ENCODE measurements around the gene CNOT2.

CNOT2 gene, protein sequence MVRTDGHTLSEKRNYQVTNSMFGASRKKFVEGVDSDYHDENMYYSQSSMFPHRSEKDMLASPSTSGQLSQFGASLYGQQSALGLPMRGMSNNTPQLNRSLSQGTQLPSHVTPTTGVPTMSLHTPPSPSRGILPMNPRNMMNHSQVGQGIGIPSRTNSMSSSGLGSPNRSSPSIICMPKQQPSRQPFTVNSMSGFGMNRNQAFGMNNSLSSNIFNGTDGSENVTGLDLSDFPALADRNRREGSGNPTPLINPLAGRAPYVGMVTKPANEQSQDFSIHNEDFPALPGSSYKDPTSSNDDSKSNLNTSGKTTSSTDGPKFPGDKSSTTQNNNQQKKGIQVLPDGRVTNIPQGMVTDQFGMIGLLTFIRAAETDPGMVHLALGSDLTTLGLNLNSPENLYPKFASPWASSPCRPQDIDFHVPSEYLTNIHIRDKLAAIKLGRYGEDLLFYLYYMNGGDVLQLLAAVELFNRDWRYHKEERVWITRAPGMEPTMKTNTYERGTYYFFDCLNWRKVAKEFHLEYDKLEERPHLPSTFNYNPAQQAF

GRCh38 chr12:70242695-70243509 lies at the start of gene CNOT2:
Gene CNOT2 (plus strand): TSS chr12:70243433. CDS start chr12:70278227, 34,794 bp downstream.
- peak; percentile 87 to 89 for DNase-seq

GRCh38 chr12:70194076-70194475 lies 49.2 kb upstream of the CNOT2 start:
- DNase-seq: no peak

GRCh38 chr12:70196811-70197281 lies 46.4 kb upstream of the CNOT2 start:
- no peak for DNase-seq

DNA sequence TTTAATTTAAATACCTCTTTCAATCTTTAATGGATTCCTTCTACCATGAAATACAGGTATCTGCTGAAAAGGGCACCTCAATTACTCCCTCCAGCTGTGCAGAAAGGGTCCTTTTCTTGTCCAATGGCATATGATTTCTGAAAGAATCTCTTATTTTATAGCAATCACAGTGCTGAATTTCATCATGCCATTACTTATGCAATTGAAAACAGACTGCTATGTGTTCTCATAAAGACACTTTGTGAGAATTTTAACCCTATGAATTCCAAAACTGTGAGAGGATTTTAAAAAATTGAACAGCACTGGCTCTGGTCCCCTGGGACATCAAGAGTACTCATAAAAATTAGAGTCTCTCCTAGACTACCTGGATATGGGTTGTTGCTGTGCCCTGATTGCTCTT lies 45.9 kb upstream of the CNOT2 start:
- no peak for DNase-seq

- DNase-seq: no peak
Measured at GRCh38 chr12:70213707-70214106, 29.5 kb upstream of the CNOT2 start.

- no peak for DNase-seq
Measured at GRCh38 chr12:70214972-70215617, 28.1 kb upstream of the CNOT2 start.

- DNase-seq: no peak
Measured at GRCh38 chr12:70217416-70217815, 25.8 kb upstream of the CNOT2 start.

DNA sequence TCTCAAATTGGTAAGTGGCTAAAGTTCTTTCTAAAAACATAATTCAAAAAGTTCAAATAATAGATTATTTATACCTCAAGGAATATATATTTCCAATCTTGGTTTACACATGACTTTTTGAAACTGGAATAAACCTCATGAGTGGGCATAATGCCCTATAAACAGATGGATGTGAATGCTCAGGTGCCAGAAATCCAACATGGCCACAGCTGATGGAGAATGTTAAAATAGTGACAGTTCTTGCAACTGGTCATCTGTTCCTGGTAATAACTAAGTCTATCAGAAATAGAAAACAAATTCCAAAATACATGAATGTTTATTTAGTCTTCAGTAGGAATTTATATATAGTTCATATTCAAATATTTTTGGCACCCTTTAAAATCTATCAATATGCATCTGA lies 21.6 kb upstream of the CNOT2 start:
- no peak for DNase-seq

- DNase-seq: no peak
Measured at GRCh38 chr12:70227911-70228310, 15.3 kb upstream of the CNOT2 start.

DNA sequence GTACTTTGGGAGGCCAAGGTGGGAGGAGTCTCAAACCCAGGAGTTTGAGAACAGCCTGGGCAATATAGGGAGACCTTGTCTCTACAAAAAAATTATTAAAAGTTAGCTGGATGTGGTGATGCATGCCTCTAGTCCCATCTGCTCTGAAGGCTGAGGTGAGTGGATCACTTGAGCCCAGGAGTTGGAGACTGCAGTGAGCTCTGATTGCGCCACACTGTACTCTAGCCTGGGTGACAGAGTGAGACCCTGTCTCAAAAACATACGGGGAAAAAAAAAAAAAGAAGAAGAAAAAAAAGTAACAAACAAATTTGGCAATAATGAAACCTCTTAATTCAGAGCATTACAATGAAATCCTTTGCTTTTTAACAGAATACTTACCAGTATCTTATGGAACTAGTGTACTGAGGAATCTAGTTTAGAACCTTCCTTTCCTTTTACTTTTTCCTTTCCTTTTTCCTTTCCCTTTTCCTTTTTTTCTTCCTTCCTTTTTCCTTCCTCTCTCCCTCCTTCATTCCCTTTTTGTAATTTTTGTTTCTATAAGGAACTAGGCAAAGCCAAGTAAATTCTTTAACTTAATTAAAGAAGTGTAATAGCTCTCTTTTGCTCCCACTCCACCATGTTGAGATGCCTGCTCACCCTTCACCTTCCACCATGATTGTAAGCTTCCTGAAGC lies 12.2 kb upstream of the CNOT2 start:
- no peak for DNase-seq

- no peak for DNase-seq
Measured at GRCh38 chr12:70236990-70237389, 6.2 kb upstream of the CNOT2 start.

DNA sequence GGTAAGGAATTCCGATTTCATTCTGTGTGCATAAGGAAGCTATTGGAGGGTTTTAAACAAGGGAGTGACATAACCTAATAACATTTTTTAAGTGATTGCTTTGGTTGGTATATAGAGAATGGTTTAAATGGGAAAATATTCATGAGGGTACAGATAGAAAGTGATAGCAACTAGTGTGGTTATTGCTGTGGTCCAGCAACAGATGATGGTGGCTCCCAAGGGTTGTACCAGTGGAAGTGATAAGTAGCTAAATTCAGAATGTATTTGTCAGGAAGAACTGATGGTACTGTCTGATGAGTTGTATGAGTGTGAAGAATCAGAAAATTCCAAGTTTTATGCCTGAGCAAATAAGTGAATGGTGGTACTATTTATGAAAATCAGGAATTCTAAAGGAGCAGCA lies 2.6 kb upstream of the CNOT2 start:
- no peak for DNase-seq

GRCh38 chr12:70241845-70242244 lies 1.4 kb upstream of the CNOT2 start:
- no peak for DNase-seq

DNA sequence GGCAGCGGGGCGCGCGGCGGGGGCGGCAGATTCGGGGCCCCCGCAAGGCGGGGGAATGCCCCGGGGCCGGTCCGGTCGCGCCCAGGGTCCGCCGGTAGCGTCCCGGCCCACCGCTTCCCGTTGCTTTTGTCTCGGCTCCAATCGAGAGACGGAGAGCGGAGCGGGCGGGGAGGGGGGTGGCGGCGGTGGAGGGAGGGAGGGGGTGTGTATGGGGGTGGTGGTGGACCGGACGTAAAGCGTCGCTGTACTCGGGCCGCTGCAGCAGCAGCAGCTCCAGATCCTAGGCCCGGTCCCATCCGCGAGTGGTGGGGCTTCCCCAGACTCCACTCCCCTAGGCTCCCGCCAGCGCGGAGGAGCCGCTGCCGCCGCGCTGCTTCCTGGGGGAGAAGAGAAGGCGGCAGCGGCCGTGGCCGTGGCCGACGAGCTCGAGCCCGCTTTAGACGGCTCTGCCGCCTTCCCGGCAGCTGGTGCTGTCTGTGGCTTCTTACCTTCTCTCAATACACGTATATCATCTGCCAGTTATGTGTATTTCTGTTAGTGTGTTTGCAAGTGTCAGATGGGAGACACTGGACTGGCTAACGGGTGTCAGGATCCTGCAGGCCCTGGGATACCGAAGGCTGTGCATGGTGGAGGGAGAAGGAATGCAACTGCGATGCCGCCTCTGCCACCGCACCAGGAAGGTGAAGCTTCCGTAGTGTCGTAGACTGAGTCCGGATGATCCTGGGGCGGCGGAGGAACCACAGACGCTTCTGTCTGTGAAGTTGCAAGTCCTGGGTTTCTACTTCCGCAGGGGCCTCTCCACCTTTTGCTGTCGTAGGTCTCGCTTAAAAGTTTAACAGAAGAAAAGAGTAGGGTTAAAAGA lies 508 bp downstream of the CNOT2 start:
- peak; percentile 54 to 73 for DNase-seq

DNA sequence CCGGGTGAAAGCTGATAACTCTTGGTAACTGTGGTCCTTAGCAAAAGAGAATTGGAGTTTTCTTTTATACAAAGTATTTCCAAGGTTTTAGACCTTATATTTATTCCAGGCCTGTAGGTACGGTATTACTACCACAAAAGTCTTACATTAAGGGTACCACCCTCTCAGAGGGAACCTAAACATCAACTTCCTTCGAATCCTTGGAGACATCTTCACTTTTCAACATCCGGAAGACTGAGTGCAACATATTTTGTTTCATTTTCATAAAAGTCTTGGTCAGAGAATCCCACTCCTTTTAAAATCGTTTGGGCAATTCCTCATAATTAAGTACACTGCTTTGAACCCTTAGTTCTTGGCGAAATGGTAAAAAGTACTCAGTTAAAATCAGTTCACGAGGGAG lies 1.2 kb downstream of the CNOT2 start:
- no peak for DNase-seq

GRCh38 chr12:70245458-70245857 lies 2.2 kb downstream of the CNOT2 start:
- no peak for DNase-seq

- DNase-seq: no peak
Measured at GRCh38 chr12:70246580-70246979, 3.3 kb downstream of the CNOT2 start.

- no peak for DNase-seq
Measured at GRCh38 chr12:70247653-70248199, 4.5 kb downstream of the CNOT2 start.

- DNase-seq: no peak
Measured at GRCh38 chr12:70248876-70249275, 5.6 kb downstream of the CNOT2 start.

DNA sequence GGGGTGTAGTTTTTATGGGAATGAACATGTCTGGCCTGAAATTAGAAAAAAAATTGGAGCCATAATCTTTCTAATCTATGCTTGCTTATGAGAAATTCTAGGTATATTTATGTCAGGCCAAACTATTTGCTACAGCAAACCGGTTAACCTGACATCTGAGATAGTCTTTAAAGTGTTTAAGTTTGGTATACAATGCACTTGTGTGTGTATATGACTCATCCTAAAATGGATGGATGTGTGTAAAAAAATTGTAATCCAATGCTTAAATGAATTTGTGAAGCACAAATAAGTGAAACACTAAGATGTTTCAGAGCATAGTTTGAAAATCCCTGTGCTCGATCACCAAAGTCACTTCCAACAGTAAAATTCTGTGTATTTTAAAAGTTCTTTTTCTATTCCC lies 6.7 kb downstream of the CNOT2 start:
- no peak for DNase-seq

DNA sequence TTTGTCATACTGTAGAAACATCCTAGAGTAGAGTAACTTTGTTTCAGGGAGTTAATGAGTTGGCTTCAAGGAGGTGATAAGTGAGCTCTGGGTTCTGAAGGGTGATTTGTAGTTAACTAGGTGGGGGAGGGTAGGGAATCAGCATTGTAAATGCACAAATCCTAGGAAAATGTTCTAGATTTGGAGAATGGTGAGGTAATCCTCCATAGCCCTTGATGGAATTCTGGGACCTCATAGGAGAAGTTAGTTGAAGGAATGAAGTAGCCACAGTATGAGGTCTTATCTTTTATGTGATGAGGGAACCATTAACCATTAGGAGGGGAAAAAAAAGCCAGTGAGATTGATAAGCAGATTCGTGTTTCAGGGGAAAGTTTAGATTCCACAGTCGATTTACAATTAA lies 8.0 kb downstream of the CNOT2 start:
- DNase-seq: no peak
